H1 (cell line): ENCODE measurements around the gene TRAK1. TPM values are rescaled to one million over a fixed set of nuclear protein-coding genes. Genes with fewer than 3 reads are reported as not detected.

Experiments
- CTCF ChIA-PET: fragments of 300-600 bp; sonication (Branson Sonifier 250); formaldehyde crosslinking; loops from one replicate; lab custom pipeline; 2021; ENCODE audit not compliant: partially characterized antibody; lab: Charles Lee
- POLR2A ChIA-PET: fragments of 300-600 bp; sonication (Branson Sonifier 250); formaldehyde crosslinking; loops from one replicate; lab custom pipeline; 2021; ENCODE audit warnings: inconsistent platforms; ENCODE audit not compliant: partially characterized antibody; lab: Charles Lee
- DNase-seq, 2 experiments: peaks; one replicate each; pipeline versions ENCODE4 v3.0.0 to v3.0.0-alpha.2; 2010 to 2022; ENCODE audit warnings: low spot score in 2 of 2, low read depth in 1 of 2, mixed read lengths in 1 of 2
- FAIRE-seq: peaks from 2 replicates; lab custom pipeline; 2011; peaks lifted over from hg19 to GRCh38; lab: Jason Lieb, UNC
- H2AFZ ChIP-seq: 2 replicates; pipeline ENCODE4 v1.8.1; 2012; ENCODE audit warnings: low read length, inconsistent platforms
- H2AK5ac ChIP-seq: 2 replicates; pipeline ENCODE4 v1.6.1; 2013; ENCODE audit warnings: low read depth, low read length
- H2BK120ac ChIP-seq: replicated peaks from 2 replicates; pipeline ENCODE3; 2013; ENCODE audit warnings: low read depth, low read length, inconsistent platforms
- H2BK12ac ChIP-seq: 2 replicates; pipeline ENCODE4 v1.6.1; 2013; ENCODE audit warnings: low read depth, low read length
- H2BK15ac ChIP-seq: 2 replicates; pipeline ENCODE4 v1.6.1; 2013; ENCODE audit warnings: low read length
- H2BK20ac ChIP-seq: 2 replicates; pipeline ENCODE4 v1.6.1; 2013; ENCODE audit warnings: low read length
- H2BK5ac ChIP-seq: 2 replicates; pipeline ENCODE4 v1.6.1; 2013; ENCODE audit warnings: low read depth, low read length
- H3K14ac ChIP-seq: 2 replicates; pipeline ENCODE4 v1.6.1; 2013; ENCODE audit warnings: inconsistent platforms; ENCODE audit not compliant: insufficient read length
- H3K18ac ChIP-seq: 2 replicates; pipeline ENCODE4 v1.6.1; 2013; ENCODE audit warnings: low read length; ENCODE audit errors: extremely low read depth
- H3K23ac ChIP-seq: 2 replicates; pipeline ENCODE4 v1.6.1; 2013; ENCODE audit warnings: inconsistent platforms; ENCODE audit not compliant: insufficient read length
- H3K23me2 ChIP-seq: 2 replicates; pipeline ENCODE4 v1.6.1; 2013; ENCODE audit warnings: low read depth, low read length
- H3K27ac ChIP-seq: 2 replicates; pipeline ENCODE4 v1.6.1; 2011; ENCODE audit warnings: low read depth, low read length, inconsistent platforms
- H3K27me3 ChIP-seq, 4 experiments: replicated peaks in 1 of 4; 1 replicate in 1 of 4; 2 replicates in 3 of 4; pipeline versions ENCODE4 v1.6.1 to v1.8.1; 2011 to 2013; ENCODE audit warnings: low read length in 3 of 4, mild to moderate bottlenecking in 3 of 4, inconsistent platforms in 2 of 4, mixed read lengths in 2 of 4, moderate library complexity in 1 of 4; ENCODE audit not compliant: control insufficient read depth in 3 of 4, insufficient read depth in 3 of 4; ENCODE audit errors: extremely low read depth in 1 of 4
- H3K36me3 ChIP-seq, 4 experiments: 2 replicates each; pipeline versions ENCODE4 v1.6.1 to v1.8.1; 2011 to 2013; ENCODE audit warnings: mild to moderate bottlenecking in 4 of 4, low read length in 3 of 4, moderate library complexity in 2 of 4, control low read depth in 1 of 4, inconsistent platforms in 1 of 4; ENCODE audit not compliant: insufficient read depth in 4 of 4, control insufficient read depth in 2 of 4
- H3K4ac ChIP-seq: replicated peaks from 2 replicates; pipeline ENCODE3; 2013; ENCODE audit warnings: low read length, low read depth, mixed read lengths, inconsistent platforms; ENCODE audit not compliant: insufficient read length
- H3K4me1 ChIP-seq, 4 experiments: replicated peaks in 1 of 4; 1 replicate in 1 of 4; 2 replicates in 3 of 4; pipeline versions ENCODE4 v1.6.1 to v1.8.1; 2011 to 2013; ENCODE audit warnings: low read length in 3 of 4, inconsistent platforms in 2 of 4, mixed read lengths in 1 of 4; ENCODE audit not compliant: insufficient read depth in 4 of 4, control insufficient read depth in 3 of 4
- H3K4me2 ChIP-seq, 2 experiments: 2 replicates each; pipeline versions ENCODE4 v1.6.1 to v1.8.1; 2011 to 2013; ENCODE audit warnings: low read depth in 2 of 2, low read length in 2 of 2, control low read depth in 1 of 2, inconsistent platforms in 1 of 2, mild to moderate bottlenecking in 1 of 2; ENCODE audit not compliant: insufficient read depth in 1 of 2
- H3K4me3 ChIP-seq, 4 experiments: fragments of 200-600, 300-600 bp in 1 of 4; sonication (generic), shearing (Covaris generic), sonication (Bioruptor Twin) in 1 of 4; 2 replicates each; pipeline versions ENCODE4 v1.5.1 to v1.8.1; 2011 to 2016; ENCODE audit warnings: low read length in 4 of 4, low read depth in 3 of 4, control low read depth in 2 of 4, inconsistent platforms in 2 of 4, mild to moderate bottlenecking in 2 of 4, mixed read lengths in 1 of 4, moderate library complexity in 1 of 4; ENCODE audit not compliant: insufficient read depth in 2 of 4; ENCODE audit errors: extremely low read depth in 1 of 4
- H3K56ac ChIP-seq: replicated peaks from 2 replicates; pipeline ENCODE3; 2013; ENCODE audit warnings: low read depth, mild to moderate bottlenecking, mixed read lengths, low read length, inconsistent platforms; ENCODE audit not compliant: insufficient read length
- H3K79me1 ChIP-seq: 2 replicates; pipeline ENCODE4 v1.6.1; 2013; ENCODE audit warnings: low read depth, low read length, control low read depth
- H3K79me2 ChIP-seq, 2 experiments: 2 replicates each; pipeline versions ENCODE4 v1.6.1 to v1.8.1; 2012 to 2013; ENCODE audit warnings: low read length in 2 of 2, mild to moderate bottlenecking in 2 of 2, inconsistent platforms in 1 of 2; ENCODE audit not compliant: insufficient read depth in 2 of 2, control insufficient read depth in 1 of 2
- H3K9ac ChIP-seq, 4 experiments: replicated peaks in 1 of 4; 1 replicate in 1 of 4; 2 replicates in 3 of 4; pipeline versions ENCODE4 v1.6.1 to v1.8.1; 2011 to 2013; ENCODE audit warnings: low read depth in 3 of 4, low read length in 3 of 4, control low read depth in 2 of 4, mild to moderate bottlenecking in 2 of 4, moderate library complexity in 2 of 4, inconsistent platforms in 1 of 4; ENCODE audit errors: extremely low read depth in 1 of 4
- H3K9me3 ChIP-seq, 2 experiments: 2 replicates each; pipeline versions ENCODE4 v1.6.1 to v1.8.1; 2012 to 2013; ENCODE audit warnings: mild to moderate bottlenecking in 2 of 2, moderate library complexity in 2 of 2, control low read depth in 1 of 2, inconsistent platforms in 1 of 2, low read depth in 1 of 2, low read length in 1 of 2, mixed read lengths in 1 of 2; ENCODE audit not compliant: insufficient read depth in 2 of 2
- H4K20me1 ChIP-seq, 2 experiments: replicated peaks in 1 of 2; 2 replicates each; pipeline versions ENCODE3 to v1.8.1; 2011 to 2013; ENCODE audit warnings: inconsistent platforms in 2 of 2, low read length in 2 of 2, mild to moderate bottlenecking in 1 of 2; ENCODE audit not compliant: insufficient read depth in 2 of 2, control insufficient read depth in 1 of 2
- H4K5ac ChIP-seq: 2 replicates; pipeline ENCODE4 v1.6.1; 2013; ENCODE audit warnings: low read length, low read depth, mixed read lengths, inconsistent platforms; ENCODE audit not compliant: insufficient read length
- H4K8ac ChIP-seq: 2 replicates; pipeline ENCODE4 v1.8.0; 2013; ENCODE audit warnings: mild to moderate bottlenecking, moderate library complexity, low read length, inconsistent platforms; ENCODE audit not compliant: insufficient read depth; ENCODE audit errors: extremely low read depth
- H4K91ac ChIP-seq: replicated peaks from 2 replicates; pipeline ENCODE3; 2013; ENCODE audit warnings: low read length, mixed read lengths, inconsistent platforms; ENCODE audit not compliant: insufficient read length
- EGR1 ChIP-seq: IDR thresholded peaks from 2 replicates; pipeline ENCODE4 v1.6.1; 2011; ENCODE audit warnings: low read depth, low read length, borderline replicate concordance
- EP300 ChIP-seq, 2 experiments: IDR thresholded peaks; 1 replicate in 1 of 2; 2 replicates in 1 of 2; pipeline ENCODE4 v1.6.1; 2011 to 2012; ENCODE audit warnings: low read depth in 2 of 2, low read length in 2 of 2, mild to moderate bottlenecking in 2 of 2, borderline replicate concordance in 1 of 2, inconsistent platforms in 1 of 2, moderate library complexity in 1 of 2
- KDM5A ChIP-seq: fragments of 200-600 bp; IDR thresholded peaks from 2 replicates; pipeline ENCODE4 v1.7.1; 2012; ENCODE audit warnings: mild to moderate bottlenecking, low read length, inconsistent platforms, mixed read lengths
- MAFK ChIP-seq: IDR thresholded peaks from 2 replicates; pipeline ENCODE4 v1.6.1; 2012; ENCODE audit warnings: low read depth, mild to moderate bottlenecking, improper control_type of control experiment, low read length
- RNF2 ChIP-seq: fragments of 200-900, 300-1000 bp; sonication (generic); IDR thresholded peaks from 2 replicates; pipeline ENCODE4 v1.7.1; 2016; ENCODE audit warnings: borderline replicate concordance, low read depth, mild to moderate bottlenecking, antibody characterized with exemption, low read length; ENCODE audit not compliant: poor library complexity, severe bottlenecking; ENCODE audit errors: missing control alignments
- RXRA ChIP-seq: IDR thresholded peaks from 2 replicates; pipeline ENCODE4 v1.6.1; 2011; ENCODE audit warnings: low read depth, mild to moderate bottlenecking, low read length, moderate library complexity; ENCODE audit not compliant: insufficient read depth
- SIX5 ChIP-seq: IDR thresholded peaks from 2 replicates; pipeline ENCODE4 v1.6.1; 2011; ENCODE audit warnings: mild to moderate bottlenecking, low read depth, low read length
- SRF ChIP-seq: IDR thresholded peaks from 2 replicates; pipeline ENCODE4 v1.6.1; 2011; ENCODE audit warnings: mild to moderate bottlenecking, low read depth, low read length, moderate library complexity
- ZNF274 ChIP-seq: IDR thresholded peaks from 2 replicates; pipeline ENCODE4 v1.7.0; 2012; ENCODE audit warnings: low read length, borderline replicate concordance; ENCODE audit errors: extremely low read depth
- WGBS, 2 experiments: shearing (Covaris generic) in 1 of 2; methylation state at CpG; one replicate each; pipeline versions ENCODE4 v1.1.6 to v1.1.7; 2013 to 2015; ENCODE audit warnings: low lambda C conversion rate in 2 of 2, mixed read lengths in 2 of 2, inconsistent platforms in 1 of 2, low coverage in 1 of 2, missing lambda C conversion rate in 1 of 2; ENCODE audit not compliant: insufficient replicate concordance in 2 of 2, insufficient coverage in 1 of 2, insufficient read length in 1 of 2; ENCODE audit errors: extremely low coverage in 1 of 2, missing lambda C conversion rate in 1 of 2; 5-methylcytosine and 5-hydroxymethylcytosine counted together
- polyA plus RNA-seq, 7 experiments: library from polyadenylated mRNA; depleted of rRNA in 3 of 7; stranded (reverse) in 5 of 7; unstranded in 2 of 7; fragments of >200 nt in 5 of 7; fragments of 200-250 nt in 2 of 7; gene quantifications; 1 replicate in 5 of 7; 2 replicates in 1 of 7; 4 replicates in 1 of 7; pipeline versions ENCODE4 v1.2.1 to v1.2.3, GENCODE V29; 2011 to 2013; ENCODE audit warnings: missing spikeins in 2 of 7, mixed read lengths in 2 of 7
- total RNA-seq: library from RNA; stranded (reverse); fragmentation: NEBNext Ultra II Directional; extraction: Animal tissue kit (Norgen Biotek cat#: 25700); gene quantifications from 2 replicates; pipeline ENCODE4 v1.2.1, GENCODE V29; 2021

TRAK1 gene
- total and polyA plus RNA-seq, 2 of the 8 experiments (the other 6 are each of a cell fraction or from before 2014, with no cell fraction given), result 21.3 to 32.7 TPM

DNA sequence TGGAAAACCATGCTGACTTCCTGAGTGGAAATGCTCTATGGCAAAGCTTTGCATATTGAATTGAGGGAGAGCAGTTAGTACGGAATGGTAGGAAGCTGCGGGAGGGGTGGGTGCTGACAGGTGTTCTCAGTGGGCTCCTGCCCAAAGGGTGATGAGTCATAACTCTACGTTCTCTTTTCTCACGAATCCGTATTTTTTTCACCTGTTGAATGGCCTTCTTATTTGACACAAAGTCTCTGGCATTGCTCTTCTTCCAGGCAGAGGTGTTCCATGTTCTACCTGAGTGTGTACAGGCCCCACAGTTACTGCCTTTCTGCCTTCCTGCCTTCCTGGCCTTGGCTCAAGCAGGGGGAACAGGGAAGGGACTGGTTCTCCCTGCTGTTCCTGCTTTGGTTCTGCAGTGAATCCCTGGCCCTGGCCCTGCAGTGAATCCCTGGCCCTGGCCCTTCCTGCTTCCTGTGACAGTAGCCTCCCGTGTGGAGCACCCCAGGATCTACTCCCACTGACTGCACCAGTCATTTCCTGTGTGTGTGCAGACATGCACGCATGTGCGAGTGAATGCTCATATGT, 31.9 kb downstream of the TRAK1 start:
- Histone ChIP-seq H3K23me2 (no peaks in the 10 kb centered on the region), H2AK5ac (0 out of 2 replicates have a peak overlapping the region, but pooled peaks have one; percentile 4), H3K4me3 (no peak overlapping the region), H2BK120ac (no peak overlapping the region), H3K9ac (no peak overlapping the region; a peak in 1 of 7 replicates), H2AFZ (no peak overlapping the region), H3K4me2 (no peak overlapping the region), H3K27me3 (no peaks in the 10 kb centered on the region), H4K5ac (no peak overlapping the region), H3K4me1 (peaks cover 1 to 3% (median 2%) of the 10 kb centered on the region in 4 experiments; a peak in 4 of 7 replicates), H3K36me3 (peaks cover 0 to 6% (median 0%) of the 10 kb centered on the region in 4 experiments; a peak in 2 of 8 replicates), H2BK5ac (peak overlapping the region; percentile 47; the same call in 1 of the 2 replicates), H2BK20ac (no peak overlapping the region), H3K79me2 (peaks cover 0 to 11% of the 10 kb centered on the region in 2 experiments; a peak in 1 of 4 replicates), H3K79me1 (peaks cover 2% of the 10 kb centered on the region; the same call in 1 of the 2 replicates), H4K91ac (no peak overlapping the region), H2BK12ac (peak overlapping the region; percentile 89), H3K18ac (no peak overlapping the region), H4K8ac (no peak overlapping the region), H3K4ac (no peak overlapping the region), H3K23ac (no peak overlapping the region), H2BK15ac (no peak overlapping the region), H3K14ac (no peak overlapping the region), H3K9me3 (no peaks in the 10 kb centered on the region), H3K27ac (no peak overlapping the region), H4K20me1 (no peaks in the 10 kb centered on the region), H3K56ac (no peak overlapping the region)
- WGBS, 2 experiments, result 85% methylated on average over 8 of the region's 8 CpGs; no CpG with 5 or more reads in 1 of the 2 experiments
- no peak for FAIRE-seq
- POLR2A ChIA-PET, result no interaction called here
- CTCF ChIA-PET, result interaction anchor here (0.9 to 8.2 kb wide), 2 partner anchors 64 to 68 kb away, joined by 3 to 249 read pairs; no protein-coding TSS in a partner anchor
- no peak for DNase-seq
- TF ChIP-seq ZNF274, result no peak
- TF ChIP-seq EP300 (IDR thresholded peaks at IDR 0.05; ENCODE audit: borderline replicate concordance in 1 of 2, low read depth in 2 of 2, low read length in 2 of 2), result no peak
- no peak for TF ChIP-seq KDM5A
- TF ChIP-seq SRF, result no peak
- no peak for TF ChIP-seq SIX5
- no peak for TF ChIP-seq MAFK
- TF ChIP-seq RXRA, result no peak
- TF ChIP-seq RNF2, result no peak
- no peak for TF ChIP-seq EGR1
